ENCODE measurements around the gene YTHDF1.
A peak's percentile ranks its signal among the peaks of the same experiment; 100 is the strongest.
"Not testable (repeated sequence)": the region's sequence is repeated elsewhere in the genome, so short reads cannot be mapped to it uniquely, and the experiment has no call there.

YTHDF1 gene

GRCh38 chr20:63160641-63161175, 55.2 kb downstream of the YTHDF1 start:
- TF ChIP-seq POLR2A (IDR thresholded peaks at IDR 0.05; ENCODE audit: extremely low read depth, insufficient read length) (no peak), MYC (IDR thresholded peaks at IDR 0.05; ENCODE audit: low read depth, low read length) (no peak), CTCF (IDR thresholded peaks at IDR 0.05; ENCODE audit: low read depth, low read length) (no peak)
- TF ChIP-seq, protein P1, sequence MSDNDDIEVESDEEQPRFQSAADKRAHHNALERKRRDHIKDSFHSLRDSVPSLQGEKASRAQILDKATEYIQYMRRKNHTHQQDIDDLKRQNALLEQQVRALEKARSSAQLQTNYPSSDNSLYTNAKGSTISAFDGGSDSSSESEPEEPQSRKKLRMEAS (IDR thresholded peaks at IDR 0.05; ENCODE audit: low read depth, low read length), result no peak
- no peak overlapping the region for H3K4me3 ChIP-seq (ENCODE audit: low read depth, low read length)
- no peak for DNase-seq (ENCODE audit: low read depth)

DNA sequence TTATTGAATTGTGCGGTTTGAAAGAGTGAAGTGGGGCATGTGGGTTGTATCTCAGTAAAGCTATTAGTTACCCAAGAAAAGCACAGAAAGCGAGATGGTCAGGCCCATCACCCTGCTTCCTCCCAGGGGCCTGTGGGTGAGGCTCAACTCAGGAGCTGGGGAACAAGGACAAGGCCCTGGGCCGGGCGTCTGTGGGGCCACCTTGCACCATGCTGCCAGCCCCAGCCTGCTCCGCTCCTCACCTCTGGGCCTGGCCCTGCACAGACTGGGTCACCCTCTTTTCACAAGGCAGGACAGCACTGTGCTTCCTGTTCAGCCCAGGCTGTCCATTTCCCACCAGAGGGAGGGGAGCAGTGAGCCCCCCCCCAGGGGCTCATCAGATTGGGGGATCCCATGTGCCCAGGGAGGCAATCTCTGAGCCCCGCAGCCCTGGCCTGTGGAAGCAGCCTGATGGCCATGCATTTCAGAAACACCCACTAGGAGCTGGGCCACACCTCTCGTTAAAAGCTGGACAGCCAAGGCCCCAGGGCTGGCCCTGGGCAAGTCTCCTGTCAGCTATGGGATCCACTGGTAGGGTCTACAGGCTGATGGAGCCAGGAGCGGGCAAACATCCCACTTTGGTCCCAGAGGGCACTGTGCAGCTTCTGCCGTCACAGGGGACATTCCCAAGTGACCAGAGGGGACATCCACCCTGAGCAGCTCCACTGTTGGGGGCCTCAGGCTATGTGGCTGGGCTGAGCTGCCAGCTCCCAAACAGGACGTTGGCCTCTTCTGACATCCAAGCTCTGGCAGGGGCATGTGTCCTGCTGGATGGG, 55.9 kb downstream of the YTHDF1 start:
- H3K4me3 ChIP-seq (ENCODE audit: low read depth, low read length), result no peak overlapping the region
- DNase-seq (ENCODE audit: low read depth), result no peak
- TF ChIP-seq, protein P1 (IDR thresholded peaks at IDR 0.05; ENCODE audit: low read depth, low read length), result no peak
- TF ChIP-seq MYC (IDR thresholded peaks at IDR 0.05; ENCODE audit: low read depth, low read length), result no peak

DNA sequence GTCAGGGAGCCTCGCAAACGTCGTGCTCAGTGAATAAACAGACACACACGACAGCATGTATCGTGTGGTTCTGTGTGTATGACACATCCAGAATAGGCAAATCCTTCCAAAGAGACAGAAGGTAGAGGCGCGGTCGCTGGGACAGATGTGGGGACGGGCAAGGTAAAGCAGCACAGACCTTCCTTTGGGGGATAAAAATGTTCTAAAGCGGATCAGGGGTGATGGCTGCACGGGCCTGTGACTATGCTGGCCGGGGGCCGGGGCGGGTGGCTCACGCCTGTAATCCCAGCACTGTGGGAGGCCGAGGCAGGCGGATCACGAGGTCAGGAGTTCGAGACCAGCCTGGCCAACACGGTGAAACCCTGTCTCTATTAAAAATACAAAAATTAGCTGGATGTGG, 56.7 kb downstream of the YTHDF1 start:
- H3K4me3 ChIP-seq (ENCODE audit: low read depth, low read length); DNase-seq (ENCODE audit: low read depth): not testable (repeated sequence)

DNA sequence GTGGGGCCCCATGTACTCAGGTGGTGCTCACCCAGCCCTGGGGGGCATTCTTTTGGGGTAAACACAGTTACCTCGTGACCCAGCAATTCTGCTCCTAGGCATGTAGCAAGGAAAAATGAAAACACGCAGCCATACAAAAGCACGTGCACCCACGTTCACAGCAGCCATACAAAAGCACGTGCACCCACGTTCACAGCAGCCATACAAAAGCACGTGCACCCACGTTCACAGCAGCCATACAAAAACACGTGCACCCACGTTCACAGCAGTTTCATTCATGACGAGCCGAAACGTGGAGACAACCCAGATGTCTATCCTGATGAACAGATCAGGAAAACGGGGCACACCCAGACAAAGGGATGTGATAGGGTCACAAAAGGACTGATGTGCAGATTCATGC, 57.1 kb downstream of the YTHDF1 start:
- TF ChIP-seq POLR2A (IDR thresholded peaks at IDR 0.05; ENCODE audit: extremely low read depth, insufficient read length), result no peak
- no peak for TF ChIP-seq MYC (IDR thresholded peaks at IDR 0.05; ENCODE audit: low read depth, low read length)
- TF ChIP-seq, protein P1 (IDR thresholded peaks at IDR 0.05; ENCODE audit: low read depth, low read length), result no peak
- TF ChIP-seq CTCF (IDR thresholded peaks at IDR 0.05; ENCODE audit: low read depth, low read length), result no peak
- no peak overlapping the region for H3K4me3 ChIP-seq (ENCODE audit: low read depth, low read length)
- DNase-seq (ENCODE audit: low read depth), result no peak

DNA sequence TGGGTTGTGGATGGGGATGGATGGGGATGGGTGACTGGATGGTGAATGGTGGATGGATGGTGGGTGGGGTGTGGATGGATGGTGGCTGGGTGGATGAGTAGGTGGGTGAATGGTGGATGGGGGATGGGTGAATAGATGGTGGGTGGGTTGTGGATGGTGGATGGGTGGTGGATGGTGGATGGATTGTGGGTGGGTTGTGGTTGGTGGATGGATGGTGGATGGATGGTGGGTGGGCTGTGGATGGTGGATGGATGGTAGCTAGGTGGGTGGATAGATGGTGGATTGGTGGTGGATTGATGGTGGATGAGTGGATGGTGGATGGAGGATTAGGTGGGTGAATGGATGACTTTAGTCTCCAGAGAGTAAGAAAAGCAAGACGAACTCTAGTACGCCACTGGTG, 57.6 kb downstream of the YTHDF1 start:
- no peak for DNase-seq (ENCODE audit: low read depth)
- TF ChIP-seq MYC (IDR thresholded peaks at IDR 0.05; ENCODE audit: low read depth, low read length) (no peak), CTCF (IDR thresholded peaks at IDR 0.05; ENCODE audit: low read depth, low read length) (no peak), POLR2A (IDR thresholded peaks at IDR 0.05; ENCODE audit: extremely low read depth, insufficient read length) (no peak)
- TF ChIP-seq, protein P1 (IDR thresholded peaks at IDR 0.05; ENCODE audit: low read depth, low read length), result no peak
- H3K4me3 ChIP-seq (ENCODE audit: low read depth, low read length), result no peak overlapping the region

GRCh38 chr20:63157431-63157830, 58.5 kb downstream of the YTHDF1 start:
- DNase-seq (ENCODE audit: low read depth); H3K4me3 ChIP-seq (ENCODE audit: low read depth, low read length): not testable (repeated sequence)

- no peak overlapping the region for H3K4me3 ChIP-seq (ENCODE audit: low read depth, low read length)
These were observed 59.7 kb downstream of the YTHDF1 start for GRCh38 chr20:63156221-63156671.

More at GRCh38 chr20:63156221-63156671, 59.7 kb downstream of the YTHDF1 start:
- TF ChIP-seq MYC (IDR thresholded peaks at IDR 0.05; ENCODE audit: low read depth, low read length), result no peak
- peak; percentile 64 for DNase-seq (ENCODE audit: low read depth)

Measured in NB4 (cell line).